ENCODE results near the gene IVNS1ABP.

The IVNS1ABP gene

DNA sequence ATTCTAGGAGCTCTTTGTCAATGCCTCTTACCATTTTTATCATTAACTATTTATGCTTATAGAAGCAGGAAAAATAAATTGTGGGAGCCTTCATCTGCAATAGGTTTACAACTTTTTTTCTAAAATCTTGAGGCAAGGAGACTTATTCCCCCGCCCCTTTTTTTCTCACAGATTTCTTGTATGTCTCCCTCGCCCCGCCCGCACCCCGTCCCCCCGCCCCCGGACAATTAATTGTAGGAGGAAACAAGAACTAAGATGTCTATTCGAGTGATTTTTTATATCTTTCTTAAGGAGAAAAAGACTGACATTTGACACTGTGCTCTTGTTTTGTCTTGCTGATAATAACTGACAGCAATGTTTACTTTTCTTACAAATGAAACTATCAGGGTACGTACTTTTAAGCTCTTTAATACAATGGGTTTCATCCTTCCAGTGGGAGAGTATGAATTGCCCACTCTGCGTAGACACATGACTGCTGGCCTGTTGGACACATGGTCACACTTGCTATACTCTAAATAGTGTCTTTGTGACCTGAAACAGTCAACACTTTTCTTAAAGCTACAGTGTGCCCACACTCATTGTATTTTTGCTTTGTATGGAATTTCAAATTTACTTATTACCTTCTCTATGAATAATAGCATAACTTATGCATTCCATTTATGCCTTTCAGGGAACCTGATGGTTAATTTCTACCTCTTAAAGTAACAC lies 1.5 kb upstream of the IVNS1ABP start:
- no peaks in the 10 kb centered on the region for H3K27me3 ChIP-seq (ENCODE audit: control insufficient read depth in 1 of 2, insufficient read depth in 1 of 2, low read length in 2 of 2)
- no peak overlapping the region for H3K4me2 ChIP-seq (ENCODE audit: low read length, poor library complexity, severe bottlenecking)
- no peak overlapping the region for H2BK15ac ChIP-seq (ENCODE audit: low read depth, poor library complexity, severe bottlenecking)
- no peak overlapping the region for H3K4ac ChIP-seq (ENCODE audit: low read depth in 1 of 2, low read length in 2 of 2)
- 67% methylated on average over 10 of the region's 10 CpGs for WGBS
- no peak overlapping the region for H3K18ac ChIP-seq (ENCODE audit: low read depth in 1 of 2, low read length in 2 of 2)
- no peak overlapping the region for H4K91ac ChIP-seq (ENCODE audit: low read length)
- no peaks in the 10 kb centered on the region for H3K9me3 ChIP-seq (ENCODE audit: control insufficient read depth, low read length)
- H2BK12ac ChIP-seq (ENCODE audit: low read length in 2 of 2) = no peak overlapping the region
- H3K14ac ChIP-seq (ENCODE audit: low read length in 2 of 2) = no peak overlapping the region
- H4K8ac ChIP-seq (ENCODE audit: low read length) = no peak overlapping the region
- no peak overlapping the region for H2AK5ac ChIP-seq (ENCODE audit: low read length, severe bottlenecking)
- H2AFZ ChIP-seq (ENCODE audit: low read depth, low read length) = no peak overlapping the region
- DNase-seq = no peak
- H3K23ac ChIP-seq (ENCODE audit: low read length in 2 of 2) = no peak overlapping the region
- H2BK120ac ChIP-seq (ENCODE audit: low read depth, low read length) = no peak overlapping the region
- peak overlapping the region; percentile 84 for H3K9ac ChIP-seq (ENCODE audit: low read length)
- peaks cover 3% of the 10 kb centered on the region for H3K4me1 ChIP-seq (ENCODE audit: control insufficient read depth, insufficient read depth, low read depth, low read length)
- H3K79me1 ChIP-seq (replicated peaks; ENCODE audit: low read length, poor library complexity, severe bottlenecking) = no peaks in the 10 kb centered on the region
- H3K27ac ChIP-seq (ENCODE audit: low read length, poor library complexity, severe bottlenecking) = peak overlapping the region; percentile 67
- peak overlapping the region in 1 of 2 experiments; percentile 97 for H3K4me3 ChIP-seq (ENCODE audit: insufficient read depth in 1 of 2, low read depth in 1 of 2, low read length in 2 of 2)
- H2BK5ac ChIP-seq (ENCODE audit: low read depth, low read length, poor library complexity, severe bottlenecking) = no peak overlapping the region
- H3K36me3 ChIP-seq (ENCODE audit: control insufficient read depth in 1 of 2, insufficient read depth in 2 of 2, low read depth in 1 of 2, low read length in 2 of 2) = no peaks in the 10 kb centered on the region

DNA sequence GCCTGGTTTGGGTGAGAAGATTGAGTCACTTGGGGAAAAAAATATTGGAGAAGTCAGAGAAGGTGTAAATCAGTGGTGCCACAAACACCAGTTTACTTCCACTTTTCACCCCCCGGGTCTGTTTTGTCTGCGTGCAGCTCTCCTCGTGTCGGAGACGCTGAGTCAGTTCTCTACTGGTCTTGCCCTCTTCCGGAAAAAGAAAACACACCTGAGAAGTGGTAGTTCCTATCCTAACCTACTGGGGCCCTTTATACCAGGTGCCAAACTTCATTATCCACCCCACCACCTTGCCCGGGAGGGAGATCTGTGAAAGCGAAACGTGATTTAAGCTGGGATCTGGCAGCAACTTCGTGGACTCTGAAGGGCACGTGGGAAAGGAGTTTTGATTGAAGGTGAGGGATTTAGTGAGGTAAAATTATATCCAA lies 855 bp upstream of the IVNS1ABP start:
- 41% methylated on average over 11 of the region's 11 CpGs for WGBS

DNA sequence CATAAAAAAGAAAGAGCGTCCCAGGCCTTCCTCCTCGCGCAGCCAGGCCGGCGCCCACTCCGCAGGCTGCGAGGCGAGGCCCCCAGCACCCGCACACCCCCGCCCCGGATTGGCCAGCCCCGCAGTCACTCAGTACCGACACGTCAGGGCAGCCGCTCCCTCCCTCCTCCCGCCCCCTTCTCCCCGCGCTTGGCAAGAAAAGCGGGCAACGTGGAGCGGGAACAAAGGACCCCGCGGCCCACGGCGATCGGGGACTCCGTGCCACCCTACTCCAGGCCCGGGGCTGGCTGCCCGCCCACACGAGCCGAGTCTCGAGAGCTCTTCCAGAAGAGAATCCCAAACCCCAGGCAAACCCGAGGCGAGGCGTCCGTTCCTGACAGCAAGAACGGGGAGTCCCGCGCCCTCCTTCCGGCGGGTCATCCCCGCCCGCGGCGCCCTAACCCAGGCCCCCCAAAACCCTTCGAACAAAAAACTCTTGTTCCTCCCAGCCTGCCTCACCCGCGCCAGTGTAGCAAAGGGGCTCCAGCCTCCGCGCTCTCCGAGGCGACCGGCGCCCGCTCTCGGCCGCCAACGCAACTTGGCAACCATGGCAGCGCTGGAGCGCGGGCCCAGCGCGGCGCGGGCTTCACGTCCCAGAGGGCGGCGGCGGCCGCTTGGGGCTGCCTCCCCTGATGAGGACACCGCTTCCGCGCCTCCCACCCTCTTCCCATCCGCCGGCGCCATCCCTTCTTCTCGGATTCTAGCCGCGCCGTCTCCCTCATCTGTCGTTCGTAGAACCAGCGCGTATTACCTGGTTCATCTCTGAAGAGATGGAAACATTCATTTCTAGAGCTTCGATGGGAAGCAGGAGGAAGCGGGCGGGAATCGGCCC lies 645 bp downstream of the IVNS1ABP start:
- WGBS = under 1% methylated on average over 83 of the region's 88 CpGs
- peak overlapping the region; percentile 93 for H2BK15ac ChIP-seq (ENCODE audit: low read depth, poor library complexity, severe bottlenecking)

More for the DNA sequence above, 855 bp upstream of the IVNS1ABP start:
- Histone ChIP-seq H2BK12ac (ENCODE audit: low read length in 2 of 2) (peak overlapping the region in 1 of 2 experiments; percentile 9), H3K27ac (ENCODE audit: low read length, poor library complexity, severe bottlenecking) (peak overlapping the region; percentile 67), H3K23ac (ENCODE audit: low read length in 2 of 2) (no peak overlapping the region), H2BK15ac (ENCODE audit: low read depth, poor library complexity, severe bottlenecking) (no peak overlapping the region), H3K4me1 (ENCODE audit: control insufficient read depth, insufficient read depth, low read depth, low read length) (peaks cover 3% of the 10 kb centered on the region), H4K91ac (ENCODE audit: low read length) (no peak overlapping the region), H3K9ac (ENCODE audit: low read length) (peak overlapping the region; percentile 84), H3K4me2 (ENCODE audit: low read length, poor library complexity, severe bottlenecking) (peak overlapping the region; percentile 39), H3K4me3 (ENCODE audit: insufficient read depth in 1 of 2, low read depth in 1 of 2, low read length in 2 of 2) (peak overlapping the region in 1 of 2 experiments; percentile 97), H2AK5ac (ENCODE audit: low read length, severe bottlenecking) (peak overlapping the region; percentile 98), H2AFZ (ENCODE audit: low read depth, low read length) (no peak overlapping the region), H3K4ac (ENCODE audit: low read depth in 1 of 2, low read length in 2 of 2) (no peak overlapping the region), H3K14ac (ENCODE audit: low read length in 2 of 2) (no peak overlapping the region), H3K9me3 (ENCODE audit: control insufficient read depth, low read length) (no peaks in the 10 kb centered on the region), H2BK5ac (ENCODE audit: low read depth, low read length, poor library complexity, severe bottlenecking) (no peak overlapping the region), H3K27me3 (ENCODE audit: control insufficient read depth in 1 of 2, insufficient read depth in 1 of 2, low read length in 2 of 2) (no peaks in the 10 kb centered on the region), H4K8ac (ENCODE audit: low read length) (peak overlapping the region; percentile 92), H3K36me3 (ENCODE audit: control insufficient read depth in 1 of 2, insufficient read depth in 2 of 2, low read depth in 1 of 2, low read length in 2 of 2) (no peaks in the 10 kb centered on the region), H2BK120ac (ENCODE audit: low read depth, low read length) (no peak overlapping the region), H3K18ac (ENCODE audit: low read depth in 1 of 2, low read length in 2 of 2) (no peak overlapping the region), H3K79me1 (replicated peaks; ENCODE audit: low read length, poor library complexity, severe bottlenecking) (no peaks in the 10 kb centered on the region)
- DNase-seq = peak; percentile 55

More for the DNA sequence above, 645 bp downstream of the IVNS1ABP start:
- peak overlapping the region; percentile 98 for H3K27ac ChIP-seq (ENCODE audit: low read length, poor library complexity, severe bottlenecking)
- peak overlapping the region; percentile 93 to 95 for H3K18ac ChIP-seq (ENCODE audit: low read depth in 1 of 2, low read length in 2 of 2)
- peak overlapping the region; percentile 64 for H2AFZ ChIP-seq (ENCODE audit: low read depth, low read length)
- no peaks in the 10 kb centered on the region for H3K27me3 ChIP-seq (ENCODE audit: control insufficient read depth in 1 of 2, insufficient read depth in 1 of 2, low read length in 2 of 2)
- H4K8ac ChIP-seq (ENCODE audit: low read length) = peak overlapping the region; percentile 84
- peak overlapping the region; percentile 2 to 89 for H3K14ac ChIP-seq (ENCODE audit: low read length in 2 of 2)
- H3K23ac ChIP-seq (ENCODE audit: low read length in 2 of 2) = peak overlapping the region in 1 of 2 experiments; percentile 57
- peak overlapping the region; percentile 80 for H4K91ac ChIP-seq (ENCODE audit: low read length)
- peak; percentile 93 for DNase-seq
- H2BK5ac ChIP-seq (ENCODE audit: low read depth, low read length, poor library complexity, severe bottlenecking) = peak overlapping the region; percentile 97
- peak overlapping the region; percentile 80 to 97 for H3K4me3 ChIP-seq (ENCODE audit: insufficient read depth in 1 of 2, low read depth in 1 of 2, low read length in 2 of 2)
- H2AK5ac ChIP-seq (ENCODE audit: low read length, severe bottlenecking) = peak overlapping the region; percentile 16
- H3K79me1 ChIP-seq (replicated peaks; ENCODE audit: low read length, poor library complexity, severe bottlenecking) = no peaks in the 10 kb centered on the region
- H3K36me3 ChIP-seq (ENCODE audit: control insufficient read depth in 1 of 2, insufficient read depth in 2 of 2, low read depth in 1 of 2, low read length in 2 of 2) = no peaks in the 10 kb centered on the region
- H3K4me2 ChIP-seq (ENCODE audit: low read length, poor library complexity, severe bottlenecking) = peak overlapping the region; percentile 55
- peak overlapping the region; percentile 95 for H3K9ac ChIP-seq (ENCODE audit: low read length)
- H3K4ac ChIP-seq (ENCODE audit: low read depth in 1 of 2, low read length in 2 of 2) = peak overlapping the region; percentile 81 to 87
- peak overlapping the region in 1 of 2 experiments; percentile 54 for H2BK12ac ChIP-seq (ENCODE audit: low read length in 2 of 2)
- no peaks in the 10 kb centered on the region for H3K9me3 ChIP-seq (ENCODE audit: control insufficient read depth, low read length)
- peak overlapping the region; percentile 42 for H2BK120ac ChIP-seq (ENCODE audit: low read depth, low read length)
- H3K4me1 ChIP-seq (ENCODE audit: control insufficient read depth, insufficient read depth, low read depth, low read length) = peaks cover 3% of the 10 kb centered on the region
